Coronary artery (tissue), 2 donors: Measurements from ENCODE around the gene GYG1.

Experiments
- DNase-seq: peaks from one replicate; pipeline ENCODE4 v3.0.0-alpha.2; 2017; ENCODE audit warnings: low spot score
- H3K27ac ChIP-seq, 2 donors: fragments of 200-600 bp; sonication (generic); one replicate each; pipeline ENCODE4 v1.5.1; 2016 to 2019
- H3K4me3 ChIP-seq: fragments of 200-600 bp; sonication (generic); 2 replicates; pipeline ENCODE4 v1.5.1; 2016; ENCODE audit warnings: mild to moderate bottlenecking, moderate library complexity
- TF ChIP-seq, protein P1 (sequence below): fragments of 200-600 bp; sonication (generic); IDR thresholded peaks from one replicate; pipeline ENCODE4 v1.5.1; 2019; ENCODE audit warnings: antibody characterized with exemption

GYG1 gene

GRCh38 chr3:149023951-149024350, 32.6 kb downstream of the GYG1 start:
- TF ChIP-seq, protein P1, sequence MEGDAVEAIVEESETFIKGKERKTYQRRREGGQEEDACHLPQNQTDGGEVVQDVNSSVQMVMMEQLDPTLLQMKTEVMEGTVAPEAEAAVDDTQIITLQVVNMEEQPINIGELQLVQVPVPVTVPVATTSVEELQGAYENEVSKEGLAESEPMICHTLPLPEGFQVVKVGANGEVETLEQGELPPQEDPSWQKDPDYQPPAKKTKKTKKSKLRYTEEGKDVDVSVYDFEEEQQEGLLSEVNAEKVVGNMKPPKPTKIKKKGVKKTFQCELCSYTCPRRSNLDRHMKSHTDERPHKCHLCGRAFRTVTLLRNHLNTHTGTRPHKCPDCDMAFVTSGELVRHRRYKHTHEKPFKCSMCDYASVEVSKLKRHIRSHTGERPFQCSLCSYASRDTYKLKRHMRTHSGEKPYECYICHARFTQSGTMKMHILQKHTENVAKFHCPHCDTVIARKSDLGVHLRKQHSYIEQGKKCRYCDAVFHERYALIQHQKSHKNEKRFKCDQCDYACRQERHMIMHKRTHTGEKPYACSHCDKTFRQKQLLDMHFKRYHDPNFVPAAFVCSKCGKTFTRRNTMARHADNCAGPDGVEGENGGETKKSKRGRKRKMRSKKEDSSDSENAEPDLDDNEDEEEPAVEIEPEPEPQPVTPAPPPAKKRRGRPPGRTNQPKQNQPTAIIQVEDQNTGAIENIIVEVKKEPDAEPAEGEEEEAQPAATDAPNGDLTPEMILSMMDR, result no peak
- no peak overlapping the region for H3K27ac ChIP-seq
- H3K4me3 ChIP-seq, result no peak overlapping the region
- DNase-seq, result no peak

- Histone ChIP-seq H3K27ac (no peak overlapping the region), H3K4me3 (no peak overlapping the region)
- TF ChIP-seq, protein P1, result no peak
- DNase-seq, result no peak
Observed at GRCh38 chr3:149026718-149027117, 35.4 kb downstream of the GYG1 start.

DNA sequence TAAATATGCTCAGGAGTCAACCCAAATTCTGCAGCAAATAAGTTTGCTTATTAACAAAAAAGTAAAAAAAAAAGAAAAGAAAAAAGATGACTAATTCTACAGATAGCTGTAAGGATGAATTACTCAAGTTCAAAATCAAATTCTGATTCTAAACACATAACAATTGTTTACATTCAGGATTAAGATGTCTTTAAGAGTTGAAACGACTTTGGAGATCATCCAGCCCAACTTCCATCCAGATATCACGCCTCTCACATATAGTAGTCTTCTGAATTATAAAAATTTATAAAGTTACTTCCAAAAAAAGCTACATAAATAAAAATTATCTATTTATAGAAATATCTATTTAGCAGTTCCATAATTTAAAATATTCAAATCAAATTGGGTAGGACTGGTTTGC, 39.8 kb downstream of the GYG1 start:
- no peak overlapping the region for H3K27ac ChIP-seq
- no peak for DNase-seq
- no peak overlapping the region for H3K4me3 ChIP-seq
- TF ChIP-seq, protein P1, result no peak

DNA sequence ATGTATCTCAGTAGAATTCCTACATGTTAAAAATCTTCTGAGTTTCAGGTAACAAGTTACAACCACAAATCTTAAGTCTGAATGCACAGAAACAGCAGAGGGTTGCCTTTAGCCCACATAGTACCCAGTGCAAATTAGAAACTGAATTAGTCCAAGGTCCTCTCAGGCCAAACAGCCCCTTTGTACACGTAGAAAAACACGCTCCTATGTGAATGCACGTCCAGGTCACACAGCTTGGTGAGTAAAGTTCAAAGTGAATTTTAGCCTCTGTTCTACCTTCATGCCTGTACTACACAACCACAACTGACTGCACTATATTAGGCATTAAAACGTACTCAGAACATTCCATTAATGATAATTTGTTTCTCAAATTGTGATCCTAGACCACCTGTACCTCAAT, 46.3 kb downstream of the GYG1 start:
- TF ChIP-seq, protein P1, result no peak
- H3K27ac ChIP-seq, result no peak overlapping the region
- no peak for DNase-seq
- no peak overlapping the region for H3K4me3 ChIP-seq

- TF ChIP-seq, protein P1, result no peak
- DNase-seq, result no peak
- H3K4me3 ChIP-seq, result no peak overlapping the region
- H3K27ac ChIP-seq, result no peak overlapping the region
Observed at GRCh38 chr3:149038322-149038721, 47.0 kb downstream of the GYG1 start.

GRCh38 chr3:149042789-149043386, 51.5 kb downstream of the GYG1 start:
- TF ChIP-seq, protein P1, result no peak
- Histone ChIP-seq H3K4me3 (no peak overlapping the region), H3K27ac (no peak overlapping the region)
- no peak for DNase-seq

GRCh38 chr3:149044339-149045083, 53.2 kb downstream of the GYG1 start:
- TF ChIP-seq, protein P1, result no peak
- Histone ChIP-seq H3K4me3 (no peak overlapping the region), H3K27ac (no peak overlapping the region)
- no peak for DNase-seq
